Parathyroid adenoma (tissue), 2 donors: Measurements from ENCODE around the gene INS.
"Not testable (repeated sequence)": the region's sequence is repeated elsewhere in the genome, so short reads cannot be mapped to it uniquely, and the experiment has no call there.

Experiments
- H2AFZ ChIP-seq: fragments of 300-600 bp; sonication (generic); one replicate; pipeline ENCODE4 v1.7.0; 2017; ENCODE audit warnings: antibody characterized with exemption, mild to moderate bottlenecking
- H3K27ac ChIP-seq: fragments of 300-600 bp; sonication (generic); one replicate; pipeline ENCODE4 v1.7.0; 2017
- H3K27me3 ChIP-seq: fragments of 300-600 bp; sonication (generic); one replicate; pipeline ENCODE4 v1.7.0; 2017; ENCODE audit warnings: low read length; ENCODE audit not compliant: control insufficient read depth, insufficient read depth
- H3K36me3 ChIP-seq: fragments of 300-600 bp; sonication (generic); one replicate; pipeline ENCODE4 v1.7.0; 2017; ENCODE audit warnings: low read length; ENCODE audit not compliant: control insufficient read depth, insufficient read depth
- H3K4me1 ChIP-seq: fragments of 300-600 bp; sonication (generic); one replicate; pipeline ENCODE4 v1.7.0; 2017; ENCODE audit warnings: control low read depth
- H3K4me2 ChIP-seq: fragments of 300-600 bp; sonication (generic); one replicate; pipeline ENCODE4 v1.7.0; 2017; ENCODE audit warnings: low read length
- H3K4me3 ChIP-seq: fragments of 300-600 bp; sonication (generic); one replicate; pipeline ENCODE4 v1.7.0; 2017; ENCODE audit warnings: low read depth, low read length
- H3K79me2 ChIP-seq: fragments of 300-600 bp; sonication (generic); one replicate; pipeline ENCODE4 v1.7.0; 2017; ENCODE audit warnings: control low read depth
- H3K9ac ChIP-seq: fragments of 300-600 bp; sonication (generic); one replicate; pipeline ENCODE4 v1.7.0; 2017; ENCODE audit warnings: mild to moderate bottlenecking
- H3K9me3 ChIP-seq: fragments of 300-600 bp; sonication (generic); one replicate; pipeline ENCODE4 v1.7.0; 2017; ENCODE audit warnings: low read length; ENCODE audit not compliant: control insufficient read depth
- TF ChIP-seq, protein P1 (sequence below): fragments of 300-600 bp; sonication (generic); IDR thresholded peaks from one replicate; pipeline ENCODE4 v1.7.0; 2017; ENCODE audit warnings: antibody characterized with exemption, mild to moderate bottlenecking
- donor health status: primary hyperparathyroidism.

Gene INS

DNA sequence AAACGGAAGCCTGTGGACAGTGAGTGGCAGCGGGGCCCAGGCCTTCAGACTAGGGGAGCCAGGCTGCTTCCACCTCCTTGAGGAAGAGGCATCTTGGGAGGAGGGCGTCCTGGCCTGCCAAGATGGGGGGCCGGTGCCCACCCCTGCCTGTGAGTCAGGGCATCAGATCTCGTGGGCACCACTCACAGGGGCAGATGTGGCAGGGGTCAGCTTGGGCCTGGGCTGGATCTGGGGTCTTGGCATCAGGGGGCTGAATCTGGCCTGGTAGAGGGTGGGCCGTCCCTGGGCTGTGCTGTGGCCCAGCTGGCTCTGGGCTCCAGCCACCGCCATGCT, 34.7 kb upstream of the INS start:
- H3K27ac ChIP-seq = no peak overlapping the region
- H3K9ac ChIP-seq = no peak overlapping the region
- H3K4me2 ChIP-seq = no peak overlapping the region
- no peak overlapping the region for H2AFZ ChIP-seq
- H3K79me2 ChIP-seq = no peaks in the 10 kb centered on the region
- H3K4me1 ChIP-seq = peaks cover 7% of the 10 kb centered on the region
- no peaks in the 10 kb centered on the region for H3K9me3 ChIP-seq
- H3K36me3 ChIP-seq = no peaks in the 10 kb centered on the region
- no peaks in the 10 kb centered on the region for H3K27me3 ChIP-seq
- TF ChIP-seq, protein P1, sequence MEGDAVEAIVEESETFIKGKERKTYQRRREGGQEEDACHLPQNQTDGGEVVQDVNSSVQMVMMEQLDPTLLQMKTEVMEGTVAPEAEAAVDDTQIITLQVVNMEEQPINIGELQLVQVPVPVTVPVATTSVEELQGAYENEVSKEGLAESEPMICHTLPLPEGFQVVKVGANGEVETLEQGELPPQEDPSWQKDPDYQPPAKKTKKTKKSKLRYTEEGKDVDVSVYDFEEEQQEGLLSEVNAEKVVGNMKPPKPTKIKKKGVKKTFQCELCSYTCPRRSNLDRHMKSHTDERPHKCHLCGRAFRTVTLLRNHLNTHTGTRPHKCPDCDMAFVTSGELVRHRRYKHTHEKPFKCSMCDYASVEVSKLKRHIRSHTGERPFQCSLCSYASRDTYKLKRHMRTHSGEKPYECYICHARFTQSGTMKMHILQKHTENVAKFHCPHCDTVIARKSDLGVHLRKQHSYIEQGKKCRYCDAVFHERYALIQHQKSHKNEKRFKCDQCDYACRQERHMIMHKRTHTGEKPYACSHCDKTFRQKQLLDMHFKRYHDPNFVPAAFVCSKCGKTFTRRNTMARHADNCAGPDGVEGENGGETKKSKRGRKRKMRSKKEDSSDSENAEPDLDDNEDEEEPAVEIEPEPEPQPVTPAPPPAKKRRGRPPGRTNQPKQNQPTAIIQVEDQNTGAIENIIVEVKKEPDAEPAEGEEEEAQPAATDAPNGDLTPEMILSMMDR = no peak
- H3K4me3 ChIP-seq = no peak overlapping the region

DNA sequence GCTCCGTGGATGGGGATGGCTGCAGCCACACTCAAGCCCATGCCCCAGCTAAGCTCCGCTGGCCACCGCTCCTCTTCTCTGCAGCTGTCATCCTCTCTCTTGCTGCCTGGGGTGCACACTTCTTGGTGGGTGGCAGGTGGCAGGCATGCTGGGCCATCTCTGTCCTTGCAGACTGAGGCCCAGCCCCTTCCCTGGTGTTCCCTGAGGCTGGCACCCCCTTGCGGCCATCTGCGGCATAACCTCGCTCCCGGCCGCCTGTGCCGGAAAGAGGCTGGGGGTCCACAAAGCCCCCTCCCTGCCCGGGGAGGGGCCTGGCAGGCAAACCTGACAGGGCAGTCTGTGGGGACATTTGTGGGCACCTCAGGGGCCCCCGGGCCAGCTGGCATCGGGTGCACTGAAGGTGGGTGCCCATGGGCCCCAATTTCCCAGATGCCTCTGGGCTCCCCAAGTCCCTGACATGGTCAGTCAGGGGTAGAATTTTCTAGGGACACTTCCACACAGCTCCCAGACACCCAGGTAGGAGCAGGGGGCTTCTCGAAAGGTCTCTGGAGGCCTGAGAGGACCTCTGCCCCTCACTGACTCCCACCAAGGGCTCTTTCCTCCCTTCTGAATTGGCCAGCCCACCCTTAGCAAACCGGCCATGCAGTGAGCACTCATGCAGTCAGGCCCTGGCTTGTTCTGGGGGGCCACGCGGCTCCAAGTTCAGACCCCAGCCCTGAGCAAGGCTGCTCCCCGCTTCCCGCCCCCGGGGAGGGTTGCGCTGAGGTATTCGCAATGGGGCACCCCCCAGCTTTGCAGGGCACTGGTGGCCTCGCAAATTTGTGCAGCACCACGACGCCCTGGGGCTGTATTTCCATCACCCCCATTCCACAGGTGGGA, 34.1 kb upstream of the INS start:
- no peaks in the 10 kb centered on the region for H3K79me2 ChIP-seq
- H3K4me2 ChIP-seq = no peak overlapping the region
- no peaks in the 10 kb centered on the region for H3K36me3 ChIP-seq
- TF ChIP-seq, protein P1 = peak; percentile 56
- no peaks in the 10 kb centered on the region for H3K9me3 ChIP-seq
- no peak overlapping the region for H3K27ac ChIP-seq
- H3K4me1 ChIP-seq = peaks cover 7% of the 10 kb centered on the region
- no peaks in the 10 kb centered on the region for H3K27me3 ChIP-seq
- H2AFZ ChIP-seq = no peak overlapping the region
- no peak overlapping the region for H3K4me3 ChIP-seq
- no peak overlapping the region for H3K9ac ChIP-seq

DNA sequence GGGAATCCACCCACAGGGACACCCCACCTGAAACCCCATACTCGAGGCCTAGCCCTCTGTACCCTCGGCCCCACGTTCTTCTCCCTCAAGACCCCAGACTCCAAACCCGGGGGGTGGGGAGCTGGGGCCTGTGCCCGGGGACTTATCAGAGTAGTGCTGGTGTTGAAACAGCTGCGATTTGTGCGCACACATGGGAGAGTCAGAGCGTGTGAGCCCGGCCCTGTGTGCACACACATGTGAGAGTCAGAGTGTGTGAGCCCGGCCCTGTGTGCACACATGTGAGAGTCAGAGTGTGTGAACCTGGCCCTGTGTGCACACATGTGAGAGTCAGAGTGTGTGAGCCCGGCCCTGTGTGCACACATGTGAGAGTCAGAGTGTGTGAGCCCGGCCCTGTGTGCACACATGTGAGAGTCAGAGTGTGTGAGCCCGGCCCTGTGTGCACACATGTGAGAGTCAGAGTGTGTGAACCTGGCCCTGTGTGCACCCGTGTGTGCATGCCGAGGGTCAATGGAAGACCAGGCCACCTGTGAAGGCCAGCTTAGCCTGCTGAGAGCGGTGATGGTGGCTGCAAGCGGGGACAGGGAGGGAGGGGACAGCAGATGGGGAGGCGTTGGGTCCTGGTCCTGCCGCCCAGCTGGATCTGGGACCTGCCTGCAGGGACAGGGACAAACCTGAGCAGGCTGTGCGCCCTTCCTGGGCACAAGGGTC, 33.0 kb upstream of the INS start:
- not testable (repeated sequence) for H3K9ac ChIP-seq, H3K36me3 ChIP-seq, H3K4me3 ChIP-seq, H3K79me2 ChIP-seq, H3K4me1 ChIP-seq, H3K27me3 ChIP-seq, H3K9me3 ChIP-seq, H3K4me2 ChIP-seq
- Histone ChIP-seq H2AFZ (peak overlapping the region; percentile 20), H3K27ac (peak overlapping the region; percentile 60)

- TF ChIP-seq, protein P1 = no peak
- no peaks in the 10 kb centered on the region for H3K27me3 ChIP-seq
- no peaks in the 10 kb centered on the region for H3K9me3 ChIP-seq
- peak overlapping the region; percentile 20 for H2AFZ ChIP-seq
- no peak overlapping the region for H3K4me2 ChIP-seq
- no peak overlapping the region for H3K4me3 ChIP-seq
- H3K27ac ChIP-seq = peak overlapping the region; percentile 60
- no peaks in the 10 kb centered on the region for H3K79me2 ChIP-seq
- no peak overlapping the region for H3K9ac ChIP-seq
- H3K4me1 ChIP-seq = peaks cover 7% of the 10 kb centered on the region
- no peaks in the 10 kb centered on the region for H3K36me3 ChIP-seq
These were observed 32.3 kb upstream of the INS start for GRCh38 chr11:2193099-2193887.

DNA sequence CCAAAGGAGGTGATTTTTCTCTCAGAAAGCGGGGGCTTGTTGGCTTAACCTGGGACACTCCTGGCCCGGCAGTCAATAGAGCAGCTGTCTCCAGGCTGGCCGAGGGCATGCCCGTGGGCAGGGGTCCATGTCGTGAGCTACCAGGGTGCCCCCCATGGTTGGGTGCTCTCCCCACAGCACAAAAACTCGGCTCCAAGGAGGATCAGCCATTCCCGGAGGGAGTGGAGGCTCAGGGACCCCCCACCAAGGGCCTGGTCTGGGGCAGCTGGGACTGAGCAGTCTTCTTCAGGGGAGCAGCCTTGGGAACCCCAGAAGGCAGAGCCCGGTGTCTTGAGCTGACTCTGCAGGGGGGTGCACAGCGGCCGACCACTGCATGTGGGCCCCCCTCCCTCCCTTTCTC, 31.4 kb upstream of the INS start:
- Histone ChIP-seq H3K27me3 (no peaks in the 10 kb centered on the region), H3K9ac (no peak overlapping the region), H3K27ac (no peak overlapping the region), H3K36me3 (no peaks in the 10 kb centered on the region), H3K4me3 (no peak overlapping the region), H3K9me3 (no peaks in the 10 kb centered on the region), H2AFZ (no peak overlapping the region), H3K79me2 (no peaks in the 10 kb centered on the region), H3K4me1 (peaks cover 7% of the 10 kb centered on the region), H3K4me2 (no peak overlapping the region)
- TF ChIP-seq, protein P1 = no peak
